ENCODE data around the gene TMEM123.

TMEM123 gene

DNA sequence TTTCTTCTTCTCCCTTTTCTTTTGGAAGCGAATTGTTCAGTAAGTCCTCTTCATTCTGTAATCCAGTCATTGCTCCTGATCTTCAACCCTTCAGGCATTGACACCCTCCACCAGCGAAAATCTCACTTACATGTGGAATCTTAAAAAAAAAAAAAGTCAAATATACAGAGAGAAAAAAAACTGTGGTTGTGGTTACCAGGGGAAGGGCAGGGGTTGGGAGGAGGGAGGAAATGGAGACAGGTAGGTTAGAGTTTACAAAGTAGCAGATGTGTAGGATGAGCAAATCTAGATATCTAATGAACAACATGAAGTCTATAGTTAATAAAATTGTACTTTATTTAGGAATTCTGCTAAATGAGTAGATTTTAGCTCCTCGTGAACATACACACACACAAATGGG lies 17.7 kb upstream of the TMEM123 start:
- DNase-seq: no peak

DNA sequence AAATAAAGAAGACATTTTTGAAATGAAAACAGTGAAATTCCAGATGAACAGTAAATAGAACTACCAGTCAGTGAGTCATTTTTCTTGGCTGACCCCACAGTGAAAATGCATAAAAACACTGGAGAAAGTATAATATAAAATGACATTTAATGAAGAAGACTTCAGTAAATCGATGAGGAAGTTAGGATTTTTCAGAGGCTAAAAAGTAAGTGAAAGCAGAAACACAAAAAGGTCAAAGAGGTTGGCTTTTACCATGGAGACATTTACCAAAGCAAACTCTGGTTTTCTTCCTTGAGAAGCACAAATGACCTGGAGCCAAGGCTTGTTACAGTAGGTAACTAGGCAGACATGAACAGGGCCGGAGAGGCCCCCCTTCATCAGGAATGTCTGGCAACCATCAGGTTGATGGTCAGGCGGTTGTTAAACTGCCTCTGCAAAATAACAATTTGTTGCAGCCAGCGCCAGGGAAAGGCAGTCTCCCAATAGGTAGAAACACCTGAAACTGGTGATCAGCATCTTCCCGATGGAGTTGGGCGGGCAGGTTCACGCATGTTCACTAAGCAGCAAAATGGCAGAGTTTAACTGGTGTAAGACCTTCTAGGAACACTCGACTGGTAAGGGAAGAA lies 16.7 kb upstream of the TMEM123 start:
- no peak for DNase-seq

DNA sequence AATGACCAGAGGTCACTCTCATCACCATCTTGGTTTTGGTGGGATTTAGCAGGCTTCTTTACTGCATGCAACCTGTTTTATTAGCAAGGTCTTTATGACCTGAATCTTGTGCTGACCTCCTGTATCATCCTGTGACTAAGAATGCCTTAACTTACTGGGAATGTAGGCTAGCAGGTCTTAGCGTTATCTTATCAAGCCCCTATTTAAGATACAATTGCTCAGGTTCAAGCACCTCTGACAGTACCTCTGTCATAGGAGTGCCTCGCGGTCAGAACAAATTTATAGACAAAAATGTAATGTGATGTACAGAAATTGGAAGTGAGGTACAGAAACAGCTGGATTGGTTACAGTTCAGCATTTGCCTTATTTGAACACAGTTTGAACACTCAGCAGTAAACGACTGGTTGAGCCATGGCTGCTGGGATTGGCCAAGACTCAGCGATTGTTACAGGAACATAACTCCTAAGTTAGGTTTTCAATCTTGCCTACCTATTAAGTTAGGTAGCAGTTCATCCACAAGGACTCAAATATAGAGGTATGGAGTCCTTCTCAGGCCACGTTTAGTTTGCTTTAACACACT lies 16.1 kb upstream of the TMEM123 start:
- no peak for DNase-seq

DNA sequence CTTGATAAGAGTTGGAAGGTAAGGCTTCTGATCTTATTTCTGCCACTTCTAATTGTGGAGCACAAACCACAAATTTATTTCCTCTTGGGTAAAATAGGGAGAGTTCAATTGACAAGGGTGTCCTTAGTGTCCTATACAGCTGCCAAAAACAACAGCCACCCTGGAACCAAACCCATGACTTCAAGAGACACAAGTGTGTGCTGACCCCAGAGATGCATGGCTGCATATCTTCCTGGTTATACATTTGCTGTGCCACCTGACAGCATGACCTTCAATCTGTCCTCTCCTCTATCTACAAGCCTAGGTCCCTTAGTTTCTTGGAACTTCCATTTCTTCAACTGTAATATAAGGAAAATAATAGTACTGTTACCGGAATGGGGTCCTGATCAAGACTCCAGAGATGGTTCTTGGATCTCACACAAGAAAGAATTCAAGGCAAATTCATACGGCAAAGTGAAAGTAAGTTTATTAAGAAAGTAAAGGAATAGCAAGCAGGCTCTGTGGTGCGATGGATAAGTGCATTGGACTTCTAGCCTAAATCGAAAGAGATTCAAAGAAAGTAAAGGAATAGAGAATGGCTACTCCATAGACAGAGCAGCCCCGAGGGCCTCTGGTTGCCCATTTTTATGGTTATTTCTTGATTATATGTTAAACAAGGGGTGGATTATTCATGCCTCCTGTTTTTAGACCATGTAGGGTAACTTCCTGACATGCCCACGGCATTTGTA lies 15.5 kb upstream of the TMEM123 start:
- DNase-seq: no peak

DNA sequence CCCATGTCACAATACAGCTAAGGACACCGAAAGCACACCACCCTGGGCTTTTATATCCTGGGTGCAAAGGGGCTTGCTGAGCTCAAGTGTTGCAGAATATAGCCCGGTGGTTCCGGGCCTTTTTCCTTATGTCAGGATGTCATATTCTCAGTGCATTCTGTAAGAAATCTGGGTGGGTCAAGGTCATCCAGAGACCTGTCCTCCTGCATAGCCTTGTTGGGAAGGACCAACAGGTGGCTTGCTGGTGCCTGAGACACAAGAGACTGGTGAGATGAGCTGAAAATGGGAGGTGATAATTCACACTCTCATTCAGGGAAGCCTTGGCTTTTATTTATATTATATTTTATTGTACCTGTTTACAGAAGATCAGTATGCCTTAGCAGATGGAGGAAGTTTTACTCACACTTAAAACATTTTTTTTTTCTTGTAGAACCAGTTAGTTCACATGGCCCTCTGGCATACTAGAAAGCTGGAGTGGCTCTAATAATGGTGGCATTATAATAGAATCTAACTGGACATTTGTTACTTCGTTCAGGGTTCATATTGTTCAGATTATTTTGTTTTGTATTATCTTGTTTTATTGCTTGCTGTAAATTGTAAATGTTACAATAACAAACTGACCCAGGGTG lies 14.6 kb upstream of the TMEM123 start:
- no peak for DNase-seq

DNA sequence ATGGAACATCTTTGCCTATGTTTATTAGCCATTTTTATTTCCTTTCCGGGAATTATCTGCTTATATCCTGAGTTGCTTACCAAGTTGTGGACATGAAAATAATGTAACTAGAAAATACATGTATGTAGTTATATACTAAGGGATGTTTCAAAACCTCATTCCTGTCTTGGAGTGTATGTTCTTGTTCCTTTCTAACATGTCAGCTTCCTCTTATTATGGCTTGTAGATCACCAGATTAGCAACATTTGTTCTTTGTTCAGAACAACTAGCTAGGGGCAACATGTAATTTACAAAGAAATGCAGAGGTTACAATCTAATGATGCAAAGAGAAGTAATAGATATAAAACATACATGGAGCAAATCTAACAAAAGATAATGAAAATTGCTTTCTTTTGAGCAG lies 13.1 kb upstream of the TMEM123 start:
- DNase-seq: no peak

DNA sequence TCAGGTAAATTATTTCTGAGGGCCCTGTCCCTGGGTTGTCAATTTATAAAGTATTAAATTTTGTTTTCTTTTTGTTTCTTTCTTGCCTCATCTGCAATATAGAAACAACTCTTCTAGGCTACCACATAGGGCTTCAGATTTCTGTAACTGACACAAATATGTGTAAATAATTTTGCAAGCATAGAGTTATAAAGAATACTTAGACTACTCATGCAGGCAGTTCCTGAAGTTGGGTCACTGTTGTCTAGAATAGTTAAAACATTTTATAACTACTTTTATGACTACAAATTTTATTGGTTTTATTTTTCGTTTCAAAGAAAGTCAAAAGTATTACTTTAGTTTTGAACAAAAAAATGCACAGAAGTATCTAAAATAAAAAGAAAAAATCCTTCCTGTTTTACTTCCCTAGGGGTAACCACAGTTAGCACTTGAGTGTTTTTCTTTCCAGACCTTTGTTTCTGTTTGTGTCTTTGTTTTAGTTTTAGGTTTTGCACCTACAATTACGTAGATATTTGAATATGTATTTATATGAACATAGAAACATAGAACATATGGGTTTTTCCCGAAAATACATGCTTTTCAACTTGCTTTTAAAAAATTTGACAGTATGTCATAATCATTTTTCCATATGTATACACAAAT lies 12.4 kb upstream of the TMEM123 start:
- no peak for DNase-seq

DNA sequence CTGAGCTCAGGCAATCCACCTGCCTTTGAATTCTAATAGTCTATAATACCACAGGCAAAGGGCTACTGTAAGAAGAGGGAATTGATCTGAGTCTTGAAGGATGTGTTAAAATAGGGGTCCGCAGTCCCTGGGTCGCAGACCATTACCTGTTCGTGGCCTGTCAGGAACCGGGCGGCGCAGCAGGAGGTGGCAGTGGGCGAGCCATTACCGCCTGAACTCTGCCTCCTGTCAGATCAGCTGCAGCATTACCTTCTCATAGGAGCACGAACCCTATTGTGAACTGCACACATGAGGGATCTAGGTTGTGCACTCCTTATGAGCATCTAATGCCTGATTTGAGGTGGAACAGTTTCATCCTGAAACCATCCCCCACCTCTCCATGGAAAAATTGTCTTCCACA lies 11.5 kb upstream of the TMEM123 start:
- DNase-seq: no peak

DNA sequence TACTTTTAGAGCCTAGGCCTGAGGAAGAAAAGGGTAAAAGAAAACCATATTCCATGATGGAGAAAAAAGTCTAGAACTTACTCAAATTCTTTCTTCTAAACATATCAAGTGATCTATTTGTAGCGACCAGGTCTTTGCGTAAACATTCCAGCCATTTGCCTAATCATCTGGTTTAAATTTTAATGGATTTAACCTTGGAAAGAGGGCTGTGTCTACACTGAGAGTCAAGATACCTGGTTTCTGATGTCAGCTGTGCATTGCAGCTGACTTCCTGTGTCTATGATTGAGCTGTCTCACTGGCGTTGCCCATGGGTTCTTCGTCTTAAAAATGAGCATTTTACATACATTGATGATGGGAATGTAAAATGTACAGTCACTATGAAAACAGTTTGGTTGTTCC lies 10.0 kb upstream of the TMEM123 start:
- DNase-seq: no peak

DNA sequence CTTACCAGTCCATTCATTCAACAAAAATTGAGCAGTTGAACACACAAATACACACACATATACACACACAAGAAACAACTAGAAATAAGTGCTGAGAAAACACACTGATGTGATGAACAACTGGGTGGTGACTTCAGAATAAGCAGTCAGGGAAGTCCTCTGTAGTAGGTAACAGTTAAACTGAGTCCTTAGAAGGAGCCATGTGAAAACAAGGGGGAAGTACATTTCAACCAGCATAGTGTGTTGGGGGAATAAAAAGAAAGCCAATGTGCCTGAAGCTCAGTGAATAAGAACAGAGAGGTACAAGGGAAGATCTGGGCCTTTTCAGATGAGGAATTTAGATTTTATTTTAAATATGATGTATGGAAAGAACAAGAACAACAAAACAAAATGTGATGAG lies 6.8 kb upstream of the TMEM123 start:
- no peak for DNase-seq

DNA sequence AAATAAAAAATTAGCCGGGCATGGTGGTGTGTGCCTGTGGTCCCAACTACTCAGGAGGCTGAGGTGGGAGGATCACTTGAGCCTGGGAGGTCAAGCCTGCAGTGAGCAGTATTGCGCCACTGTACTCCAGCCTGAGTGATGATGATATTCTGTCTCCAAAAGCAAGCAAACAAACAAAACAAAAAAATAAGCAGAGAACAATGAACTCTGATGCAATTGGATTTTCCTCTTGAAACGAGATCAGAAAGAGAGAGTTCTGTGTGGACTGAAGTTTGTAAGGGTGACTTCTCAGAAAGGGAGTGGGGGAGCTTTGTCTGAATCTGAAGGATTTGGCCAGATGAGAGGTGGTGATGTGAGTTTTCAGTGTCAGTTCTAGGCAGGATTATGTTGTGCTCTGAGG lies 6.0 kb upstream of the TMEM123 start:
- DNase-seq: no peak

DNA sequence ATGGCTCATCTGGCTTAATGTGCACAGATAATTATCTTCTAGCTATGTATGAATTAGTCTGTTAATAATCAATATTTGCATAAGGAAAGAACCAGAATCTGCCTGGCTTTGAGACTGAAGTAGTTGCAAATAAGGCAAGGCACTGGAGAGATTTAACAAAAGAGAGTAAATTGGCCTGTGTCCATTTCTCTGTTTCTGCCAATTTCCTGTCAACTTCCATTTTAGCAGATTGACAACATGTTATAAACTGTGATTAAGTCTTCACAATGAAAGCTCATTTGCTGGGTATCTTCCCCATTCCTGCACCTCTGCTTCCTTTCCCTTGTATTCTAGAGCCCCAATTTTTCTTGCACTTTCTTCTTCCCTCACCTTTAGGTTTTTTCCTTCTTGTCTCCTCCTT lies 5.3 kb upstream of the TMEM123 start:
- no peak for DNase-seq

DNA sequence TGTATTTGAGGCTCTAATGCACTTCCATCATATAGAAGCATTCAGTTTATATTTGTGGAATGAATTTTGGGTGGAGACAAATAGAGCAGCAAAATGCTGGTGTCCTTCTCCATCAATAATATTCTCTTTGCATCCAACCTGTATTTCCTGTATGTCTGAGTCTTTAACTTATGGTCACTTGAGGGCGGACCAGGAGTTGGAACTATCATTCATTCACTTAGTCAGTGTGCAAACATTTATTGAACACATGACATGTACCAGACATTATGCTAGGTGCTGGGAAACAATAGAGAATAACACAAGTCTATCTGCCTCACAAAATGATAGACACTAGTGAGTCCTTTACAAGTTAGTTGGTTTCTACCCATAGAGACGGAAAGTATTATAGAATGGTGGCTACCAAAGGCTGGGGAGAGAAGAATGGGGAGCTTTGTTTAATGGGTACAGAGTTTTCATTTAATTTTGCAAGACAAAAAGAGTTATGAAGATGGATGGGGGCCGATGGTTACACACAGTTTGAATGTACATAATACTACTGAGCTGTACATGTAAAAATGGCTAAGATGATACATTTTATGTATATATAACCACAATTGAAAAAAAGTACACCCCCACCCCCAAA lies 4.6 kb upstream of the TMEM123 start:
- no peak for DNase-seq

DNA sequence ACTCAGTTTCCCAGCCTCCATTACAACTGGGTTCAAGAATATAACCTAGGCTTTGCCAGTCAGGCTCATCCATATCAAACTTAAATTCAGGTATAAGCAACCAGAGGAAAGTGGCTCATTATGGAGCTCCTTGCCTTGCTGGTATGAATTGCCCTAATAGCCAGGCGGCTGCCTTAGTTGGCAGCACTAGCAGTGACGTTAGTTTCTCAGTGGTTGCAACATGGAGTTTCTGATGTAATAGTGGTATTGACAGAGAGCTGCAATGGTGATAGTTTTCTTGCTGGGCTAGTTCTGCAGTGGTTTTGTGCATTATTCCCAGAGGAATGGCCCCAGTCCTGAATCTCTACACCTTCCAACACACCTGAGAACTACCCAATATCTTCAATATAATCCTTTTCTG lies 3.8 kb upstream of the TMEM123 start:
- DNase-seq: no peak

DNA sequence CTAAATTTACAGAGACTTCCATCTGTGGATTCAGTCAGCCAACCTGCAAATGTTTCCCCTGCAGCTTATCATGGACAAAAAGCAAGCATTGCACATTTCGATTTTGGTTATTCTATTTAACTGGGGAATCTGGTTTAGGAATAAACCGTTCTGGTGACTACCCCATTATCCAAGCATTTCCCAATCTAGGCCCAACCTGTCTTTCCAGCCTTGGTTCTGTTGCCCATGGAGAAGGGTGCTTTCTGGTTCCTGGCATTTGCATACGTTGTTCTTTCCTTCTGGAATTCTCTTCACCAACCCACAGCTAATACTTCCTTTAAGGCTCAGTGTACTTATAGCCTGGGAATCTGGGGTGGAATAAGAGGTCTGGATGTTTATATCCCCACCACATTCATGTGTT lies 1.4 kb upstream of the TMEM123 start:
- DNase-seq: no peak

DNA sequence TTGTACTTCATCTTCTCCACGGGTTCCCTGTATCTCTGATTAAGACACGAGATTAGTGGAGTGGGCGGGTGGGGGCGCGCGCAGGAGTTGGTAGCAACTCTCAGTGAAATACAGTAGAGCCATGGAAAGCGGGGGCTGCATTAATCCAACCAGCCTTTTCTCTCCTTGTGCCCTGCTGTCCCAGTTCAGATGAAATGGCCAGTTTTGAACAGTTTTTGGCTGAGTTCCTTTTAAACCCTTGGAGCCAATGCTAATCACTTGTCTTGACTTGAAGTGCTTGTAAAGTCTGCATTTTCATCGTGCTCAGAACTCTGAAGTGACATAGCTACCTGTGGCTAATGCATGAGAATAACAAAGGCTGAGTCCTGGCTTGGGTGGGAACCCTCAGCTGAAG lies 734 bp upstream of the TMEM123 start:
- no peak for DNase-seq

DNA sequence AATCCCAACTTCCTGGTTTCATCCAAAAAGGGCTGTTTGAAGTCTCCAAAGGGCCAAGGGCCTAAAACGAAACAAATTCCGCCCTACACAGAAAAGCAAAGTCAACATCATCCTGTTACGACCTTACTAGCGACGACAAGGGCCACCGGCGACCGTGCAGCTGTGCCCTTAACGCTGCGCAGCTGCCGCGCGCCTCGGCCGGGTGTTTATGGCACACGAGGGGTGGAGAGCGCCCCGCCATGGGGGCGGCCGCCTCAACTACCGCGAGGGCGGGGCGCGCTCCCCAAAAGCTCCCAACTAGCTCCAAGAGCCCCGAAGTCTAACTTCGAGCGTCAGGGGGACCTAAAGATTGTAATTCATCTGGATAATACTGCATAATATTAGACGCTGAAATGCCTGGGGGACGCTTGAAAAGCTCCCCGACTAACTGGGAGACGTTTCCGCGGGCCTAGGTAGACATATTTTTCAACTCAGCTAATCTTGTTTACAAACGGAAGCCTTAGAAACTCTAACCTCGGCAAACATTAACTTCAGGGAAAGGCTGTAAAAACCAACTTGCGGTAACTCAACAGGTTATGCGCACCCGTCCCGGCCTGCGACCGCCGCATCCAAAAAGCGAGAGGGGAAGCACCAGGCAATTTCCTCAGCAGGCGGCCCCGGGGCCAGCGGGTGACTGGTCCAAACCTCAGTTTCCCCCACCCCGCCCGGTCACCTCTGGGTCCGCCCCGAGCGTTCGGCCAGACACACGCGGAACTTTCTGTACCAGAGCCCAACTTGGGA lies 694 bp downstream of the TMEM123 start:
- peak; percentile 7 for DNase-seq

DNA sequence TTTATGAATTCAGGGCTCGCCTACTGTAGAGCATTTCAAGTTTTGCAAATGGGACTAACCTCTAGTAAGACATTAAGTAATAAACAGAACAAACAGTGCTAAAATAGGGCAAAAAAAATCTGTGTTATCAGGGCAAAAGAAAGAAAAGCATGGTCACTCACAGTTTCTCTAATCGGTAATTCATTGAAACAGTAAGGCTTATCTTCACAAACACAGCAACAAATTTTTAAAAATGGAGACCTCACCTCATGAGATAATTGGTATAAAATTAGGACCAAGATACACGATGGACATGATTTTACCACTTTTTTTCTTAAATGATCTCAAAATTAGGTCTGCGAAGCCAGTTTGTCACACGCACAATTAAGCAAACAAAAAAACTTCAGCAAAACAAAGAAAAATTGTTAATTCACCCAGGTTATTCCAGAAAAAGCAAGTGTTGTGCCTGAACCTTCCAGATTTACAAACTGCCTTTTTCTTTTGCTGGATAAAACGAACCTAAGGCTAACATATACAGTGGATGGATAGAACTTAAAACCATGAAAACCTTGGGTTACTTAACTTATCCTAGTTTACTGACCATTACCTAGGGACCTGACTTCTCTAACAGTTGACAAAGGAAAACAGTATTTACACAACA lies 1.4 kb downstream of the TMEM123 start:
- no peak for DNase-seq

DNA sequence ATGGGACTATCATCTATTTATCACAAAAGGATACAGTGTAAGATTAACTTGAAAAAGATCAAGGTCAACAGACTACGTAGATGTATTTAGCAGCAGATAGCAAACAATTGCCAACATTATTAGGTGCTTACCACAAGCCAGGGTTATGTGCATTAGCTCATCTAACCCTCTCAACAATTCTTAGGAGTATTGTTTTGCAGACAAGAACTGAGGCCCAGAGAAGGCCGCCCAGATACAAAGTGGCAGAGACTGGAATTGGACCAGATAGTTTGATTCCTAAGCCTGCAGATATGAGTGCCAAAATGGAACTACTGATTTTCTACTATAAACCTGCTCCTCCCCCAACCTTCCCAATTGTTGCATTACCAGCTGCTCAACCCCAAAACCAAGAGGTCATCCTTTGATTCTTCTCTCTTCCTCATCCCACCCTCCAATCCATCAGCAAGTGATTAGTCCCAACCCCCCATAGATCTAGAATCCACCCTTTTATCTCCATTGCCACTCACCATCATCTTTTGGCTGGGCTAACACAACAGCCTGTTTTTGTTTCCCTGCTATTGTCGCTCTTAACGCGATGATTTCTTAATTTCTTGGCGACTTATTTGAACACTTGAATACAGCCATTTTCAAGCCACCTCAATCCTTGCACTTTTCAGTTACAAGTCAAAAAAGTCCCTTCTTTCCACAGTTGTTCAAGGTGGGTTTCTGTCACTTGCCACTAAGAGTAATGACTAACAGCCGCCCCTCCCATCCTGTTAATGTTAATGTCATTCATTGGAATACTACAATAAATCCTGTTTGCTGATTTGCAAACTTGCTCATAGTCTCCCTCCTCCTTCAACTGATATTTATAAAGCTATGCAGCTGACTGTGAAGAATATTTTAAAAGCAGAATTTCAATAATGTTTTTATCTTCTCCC lies 2.7 kb downstream of the TMEM123 start:
- DNase-seq: no peak

DNA sequence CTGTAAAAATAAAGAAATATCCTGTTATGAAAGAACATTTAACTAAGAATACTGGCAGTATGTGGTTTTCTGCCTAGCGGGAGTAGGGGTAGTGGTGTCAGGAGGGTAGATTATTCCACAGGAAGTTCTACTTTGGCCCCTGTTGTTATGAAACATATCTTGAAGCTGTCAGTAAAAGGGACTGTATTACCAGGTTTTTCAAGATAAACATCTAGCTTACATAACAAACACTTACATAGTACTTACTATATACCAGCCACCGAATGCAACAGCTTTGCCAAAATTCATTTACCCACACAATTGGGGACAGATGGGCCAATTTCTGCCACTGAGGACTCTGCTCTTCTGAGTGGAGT lies 3.7 kb downstream of the TMEM123 start:
- DNase-seq: no peak

Measured in NCI-H187 treated with DMSO at 0.1 percent for 48 hours (cell line).